CD4-positive, alpha-beta T cell treated with Interleukin-17A for 1 hour (primary cell): ENCODE data around the gene RSPH9.
"Not testable (repeated sequence)": the region's sequence is repeated elsewhere in the genome, so short reads cannot be mapped to it uniquely, and the experiment has no call there.

Experiments
- DNase-seq: peaks from one replicate; pipeline ENCODE4 v3.0.0-alpha.2; 2020

The RSPH9 gene

DNA sequence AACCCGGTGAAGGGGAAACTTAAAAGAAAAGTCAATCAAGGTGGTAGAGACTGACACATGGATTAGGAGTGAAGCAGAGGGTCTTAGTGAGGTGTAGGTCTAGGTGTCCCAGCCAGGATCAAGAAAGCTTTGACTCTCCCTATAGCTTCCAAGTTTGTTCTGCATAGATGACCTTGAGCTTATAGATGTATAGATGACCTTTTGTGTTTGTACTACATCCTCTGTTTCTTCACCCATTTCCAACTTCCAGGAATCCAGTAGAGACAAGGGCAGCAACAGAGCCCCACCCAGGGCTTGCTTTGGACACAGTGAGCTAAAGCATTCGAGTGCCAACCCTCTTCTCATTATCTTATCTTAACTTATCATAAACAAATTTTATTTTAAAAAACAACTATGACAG, 44.6 kb downstream of the RSPH9 start:
- no peak for DNase-seq

DNA sequence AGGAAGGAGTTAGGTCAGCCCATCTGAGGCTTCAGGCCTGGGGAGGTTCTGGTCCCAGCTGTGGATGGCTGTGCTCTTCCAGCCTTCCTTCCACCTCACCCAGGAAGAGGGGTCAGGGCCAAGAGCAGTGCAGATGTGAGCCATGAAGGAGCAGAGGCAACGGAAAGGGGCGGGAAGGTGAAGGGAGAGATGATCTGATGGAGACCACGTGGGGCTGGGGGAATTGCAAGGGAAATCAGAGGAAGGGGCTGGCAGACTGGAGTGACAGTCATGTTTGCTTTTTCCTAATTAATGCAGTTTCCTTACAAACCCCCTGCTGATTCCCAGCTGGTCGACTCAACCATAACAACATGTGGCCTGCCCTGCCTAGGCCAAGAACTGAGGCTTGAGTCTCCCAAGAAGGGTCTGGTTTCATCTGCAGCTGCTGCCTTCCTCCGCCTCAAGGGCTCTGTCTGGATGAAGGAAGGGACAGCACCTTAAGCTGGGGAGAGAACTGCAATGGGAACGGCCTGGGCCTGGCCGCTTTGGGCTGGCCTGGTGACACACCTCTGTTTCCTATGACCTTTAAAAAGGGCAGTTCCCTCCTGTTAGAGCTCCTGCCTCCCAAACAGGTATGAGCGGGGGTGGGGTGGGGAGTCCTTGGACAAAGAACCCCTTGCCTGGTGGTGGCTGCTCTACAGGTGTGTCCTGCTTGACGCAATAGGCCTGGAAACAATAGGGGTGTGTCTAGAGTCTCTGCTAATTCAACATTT, 50.6 kb downstream of the RSPH9 start:
- no peak for DNase-seq

DNA sequence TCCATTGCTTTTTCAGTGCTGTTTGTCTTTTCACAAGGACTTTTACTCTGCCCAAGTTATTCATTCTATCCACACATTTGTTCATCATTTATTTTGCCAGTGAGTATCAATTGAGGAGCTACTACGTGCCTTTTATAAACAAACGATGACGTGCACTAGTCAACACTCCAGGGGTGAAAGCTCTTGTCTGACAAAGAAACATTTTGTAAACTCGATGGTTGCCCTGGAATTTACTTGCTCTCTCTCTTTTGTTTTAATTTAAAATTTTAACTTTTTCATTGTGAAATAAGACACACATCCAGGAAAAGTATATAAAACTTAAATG, 51.1 kb downstream of the RSPH9 start:
- DNase-seq: no peak

DNA sequence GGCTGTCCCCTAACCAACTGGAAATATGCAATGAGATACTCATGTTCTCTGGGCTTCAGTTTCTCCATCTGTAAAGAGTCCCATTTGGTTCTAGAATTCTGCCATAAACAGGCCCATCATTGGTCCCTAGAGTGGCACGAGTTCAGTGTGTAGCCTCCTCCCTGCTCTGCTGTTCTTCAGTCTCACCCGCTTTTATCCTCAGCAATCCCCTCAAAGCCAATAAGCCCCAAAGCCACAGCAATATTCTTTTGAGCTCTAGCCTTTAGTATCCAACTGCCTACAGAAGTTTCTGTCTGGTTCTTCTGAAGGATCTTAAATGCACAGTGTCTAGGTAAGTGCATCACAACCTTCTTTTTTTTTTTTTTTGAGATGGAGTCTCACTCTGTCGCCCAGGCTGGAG, 52.6 kb downstream of the RSPH9 start:
- DNase-seq: no peak

DNA sequence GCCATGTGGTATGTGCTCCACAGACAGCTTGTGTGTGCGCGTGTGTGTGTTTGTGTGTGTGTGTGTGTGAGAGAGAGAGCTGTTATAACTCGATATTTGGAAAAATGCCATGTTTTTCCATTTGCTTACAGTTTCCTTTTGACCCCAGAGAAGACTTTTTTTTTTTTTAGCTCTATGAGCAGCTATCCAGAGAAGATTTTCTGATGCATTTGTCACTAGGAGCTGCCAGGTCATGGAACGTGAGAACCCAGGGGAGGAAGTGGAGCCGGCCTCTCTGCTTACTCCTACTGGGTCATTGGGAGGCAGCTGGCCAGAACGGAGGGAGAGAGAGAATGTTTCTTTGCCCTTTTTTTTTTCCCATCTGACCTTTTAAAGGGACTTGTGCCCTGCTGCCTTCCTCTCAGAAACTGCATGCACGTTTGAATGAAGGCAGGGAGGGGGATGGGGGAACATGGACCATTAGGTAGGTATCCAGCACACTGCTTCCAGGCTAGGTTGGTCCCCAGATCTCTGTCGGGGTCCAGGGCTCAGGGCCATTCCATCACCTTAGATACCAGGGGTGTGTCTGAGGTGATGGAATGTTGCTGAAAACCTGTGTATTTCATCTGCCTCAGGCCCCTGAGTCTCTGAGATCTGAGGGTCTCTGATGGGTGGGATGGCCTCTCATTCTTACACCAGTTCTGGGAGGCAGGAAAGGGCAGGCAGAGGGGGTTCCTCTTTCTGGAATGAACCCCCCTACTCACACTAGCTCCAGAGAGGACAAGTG, 53.9 kb downstream of the RSPH9 start:
- no peak for DNase-seq

DNA sequence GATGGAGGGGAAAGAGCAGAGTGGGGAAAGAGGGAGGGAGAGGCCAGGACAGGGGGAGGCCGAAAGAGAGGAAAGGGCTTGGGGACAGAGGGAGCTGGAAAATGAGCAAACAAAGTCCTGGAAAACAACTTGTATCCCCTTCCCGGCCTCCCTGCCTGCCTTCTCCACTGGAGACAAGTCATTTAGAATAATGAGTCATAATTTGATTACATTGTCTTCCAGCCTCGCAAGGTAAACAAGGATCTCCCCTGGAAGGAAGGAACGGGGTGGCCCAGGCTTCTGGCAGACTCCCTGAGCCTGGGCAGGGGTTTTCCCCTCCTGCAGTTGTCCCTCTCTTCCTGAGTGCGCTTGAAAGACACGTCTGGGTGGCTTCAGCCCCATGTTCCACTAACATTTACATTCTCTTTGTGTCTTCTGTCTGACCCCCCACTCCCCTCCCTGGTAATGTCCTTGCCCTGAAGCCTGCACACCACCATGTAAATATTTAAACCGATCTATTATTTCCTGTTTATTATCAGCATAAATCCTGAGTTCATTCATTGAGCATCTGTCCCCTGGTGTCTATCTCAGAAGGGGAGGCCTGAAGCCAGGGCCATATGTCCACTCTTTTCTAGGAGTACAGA, 54.8 kb downstream of the RSPH9 start:
- no peak for DNase-seq

DNA sequence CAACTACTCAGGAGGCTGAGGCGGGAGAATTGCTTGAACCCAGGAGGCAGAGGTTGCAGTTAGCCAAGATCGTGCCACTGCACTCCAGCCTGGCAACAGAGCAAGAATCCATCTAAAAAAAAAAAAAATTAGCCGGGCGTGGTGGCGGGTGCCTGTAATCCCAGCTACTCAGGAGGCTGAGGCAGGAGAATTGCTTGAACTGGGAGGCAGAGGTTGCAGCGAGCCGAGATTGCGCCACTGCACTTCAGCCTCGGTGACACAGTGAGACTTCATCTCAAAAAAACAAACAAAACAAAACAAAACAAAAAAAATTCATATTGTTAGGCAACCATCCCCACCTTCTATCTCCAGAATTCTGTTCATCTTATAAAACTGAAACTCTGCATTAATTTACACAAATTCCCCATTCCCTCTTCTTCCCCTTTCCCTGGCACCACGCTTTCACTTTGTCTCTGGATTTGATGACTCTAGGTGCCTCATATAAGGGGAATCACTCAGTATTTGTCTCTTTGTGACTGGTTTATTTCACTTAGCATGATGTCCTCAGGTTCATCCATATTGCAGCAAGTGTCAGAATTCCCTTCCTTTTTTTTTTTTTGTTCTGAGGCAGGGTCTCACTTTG, 56.2 kb downstream of the RSPH9 start:
- not testable (repeated sequence) for DNase-seq

DNA sequence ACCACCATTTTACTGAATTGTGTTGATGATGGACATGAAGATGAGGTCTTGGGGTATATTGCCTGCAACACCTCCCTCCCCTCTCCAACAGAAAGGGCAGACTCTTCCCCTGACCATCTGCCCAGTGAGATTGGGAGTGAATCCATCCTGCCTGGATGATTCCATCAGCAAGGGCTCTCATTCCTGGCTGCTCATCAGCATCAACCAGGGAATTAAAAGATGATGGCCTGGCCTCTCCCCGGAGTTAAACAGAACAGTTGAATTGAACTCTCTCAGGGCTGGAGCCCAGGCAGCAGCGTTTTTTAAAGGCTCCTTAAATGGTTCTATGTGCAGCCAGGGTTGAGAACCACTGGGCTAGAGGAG, 57.3 kb downstream of the RSPH9 start:
- no peak for DNase-seq

DNA sequence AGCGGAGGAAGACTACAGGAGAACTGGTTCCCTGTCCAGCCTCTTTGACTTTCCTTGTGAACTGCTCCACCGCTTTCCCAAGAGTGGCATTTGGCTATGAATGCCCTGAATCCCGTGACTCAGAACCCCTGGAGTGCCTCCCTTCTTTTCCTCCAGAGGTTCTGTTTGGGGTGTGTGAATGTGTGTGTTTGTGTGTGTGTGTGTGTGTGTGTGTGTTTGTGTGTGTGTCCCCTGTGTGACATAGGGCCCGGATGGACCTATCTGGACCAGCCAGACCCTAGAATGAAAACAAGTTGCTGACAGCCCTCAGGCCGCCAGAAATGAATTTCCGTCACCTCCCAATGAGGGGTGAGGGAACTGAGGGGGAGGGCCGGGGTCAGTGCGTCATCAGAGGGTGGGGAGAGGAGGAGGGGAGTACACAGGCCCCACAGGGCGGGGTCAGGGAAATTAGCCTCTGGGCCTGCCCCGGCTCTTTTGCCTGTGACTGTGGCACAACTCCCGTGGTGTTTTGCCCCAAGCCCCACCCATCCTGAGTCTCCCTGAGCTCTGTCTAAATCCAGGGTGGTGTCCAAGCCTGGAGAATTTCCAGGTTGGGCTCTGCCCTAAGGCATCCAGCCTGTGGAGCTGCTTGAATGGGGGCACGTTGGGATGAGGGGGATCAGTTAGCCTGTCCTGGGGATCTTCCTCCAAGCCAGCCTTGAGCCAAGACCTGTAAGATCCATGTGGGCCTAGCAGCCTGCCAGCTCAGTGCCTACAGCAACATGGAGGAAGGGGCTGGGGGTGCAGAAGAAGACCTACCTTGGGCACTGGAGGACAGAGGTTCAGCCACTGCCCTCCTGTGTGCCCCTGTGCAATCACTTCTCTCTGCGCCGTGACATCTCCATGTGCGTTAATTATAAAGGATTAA, 58.0 kb downstream of the RSPH9 start:
- DNase-seq: peak; percentile 16

DNA sequence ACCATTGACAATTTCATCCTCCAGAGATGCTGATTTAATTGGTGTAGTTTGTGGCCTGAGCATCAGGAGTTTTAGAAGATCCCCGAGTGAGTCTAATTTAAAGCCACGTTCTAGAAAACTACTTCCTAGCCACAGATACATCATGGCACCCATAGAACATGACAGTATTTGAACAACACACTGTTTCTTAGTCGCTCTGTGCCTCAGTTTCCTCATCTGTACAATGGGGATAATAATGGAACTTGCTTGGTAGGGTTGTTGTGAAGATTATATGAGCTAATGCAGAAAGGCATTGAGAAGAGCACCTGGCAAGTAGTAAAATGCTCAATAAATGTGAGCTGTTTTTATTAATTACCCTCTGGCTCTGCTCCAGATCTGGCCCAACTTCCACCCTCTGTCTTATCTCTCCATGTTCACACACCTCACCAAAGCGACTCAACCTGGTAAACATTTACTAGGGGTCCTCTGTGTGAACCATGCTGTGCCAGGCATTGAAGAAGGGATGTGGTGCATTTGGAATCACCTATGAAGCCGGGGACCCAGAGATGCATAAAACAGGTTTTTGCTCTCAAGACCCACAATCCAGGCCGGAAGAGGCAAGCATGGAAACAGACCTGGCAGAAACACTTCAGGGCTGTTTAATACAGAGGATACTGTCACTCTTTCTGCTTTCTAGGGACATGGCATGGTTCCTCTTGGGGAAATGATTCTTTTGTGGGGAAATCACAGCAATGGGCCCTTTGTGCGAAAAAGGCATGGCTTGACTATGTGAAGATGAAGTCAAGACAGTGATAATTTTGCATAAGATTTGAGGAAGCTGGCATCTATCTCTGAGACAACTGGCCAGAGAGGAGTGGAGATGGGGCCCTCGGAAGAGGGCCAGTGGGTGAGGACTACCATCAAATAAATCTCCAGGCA, 58.9 kb downstream of the RSPH9 start:
- DNase-seq: no peak

DNA sequence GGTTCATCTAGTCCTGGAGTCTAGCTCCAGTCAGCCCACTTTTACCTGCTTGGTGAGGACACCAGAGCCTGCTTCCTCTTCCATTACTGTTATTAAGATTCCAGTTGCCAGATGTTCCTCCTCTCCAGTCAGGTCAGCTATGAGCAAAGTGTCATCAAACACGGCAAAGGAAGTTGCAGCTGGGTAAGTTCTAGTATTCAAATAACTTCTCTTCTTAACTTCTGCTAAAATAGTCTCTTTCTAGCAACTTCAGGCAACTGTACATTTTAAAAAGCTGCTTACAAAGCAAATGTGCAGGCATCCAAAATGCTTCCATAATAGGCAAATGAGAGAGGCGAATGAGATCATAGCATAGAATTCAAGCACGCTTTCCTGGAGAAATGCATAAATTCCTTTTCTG, 61.2 kb downstream of the RSPH9 start:
- no peak for DNase-seq

DNA sequence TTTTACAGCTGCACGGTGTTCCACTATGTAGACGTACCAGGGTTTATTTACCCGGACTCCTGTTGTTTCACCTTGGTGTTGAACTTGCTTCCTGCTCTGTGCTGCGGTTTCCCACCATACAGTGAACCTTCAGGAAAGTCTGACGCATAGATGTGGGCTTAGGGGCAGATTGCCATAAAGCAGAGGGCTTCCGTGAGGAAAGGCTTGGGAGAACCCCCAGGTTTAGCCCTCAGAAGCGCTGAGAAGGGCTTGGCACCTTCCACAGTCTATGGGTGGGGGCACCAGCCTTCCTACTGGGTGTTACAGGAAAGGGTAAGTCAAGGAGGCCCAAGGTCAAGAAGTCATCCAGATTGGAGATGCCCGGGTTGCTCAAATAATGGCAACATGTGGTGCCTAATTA, 62.0 kb downstream of the RSPH9 start:
- no peak for DNase-seq

DNA sequence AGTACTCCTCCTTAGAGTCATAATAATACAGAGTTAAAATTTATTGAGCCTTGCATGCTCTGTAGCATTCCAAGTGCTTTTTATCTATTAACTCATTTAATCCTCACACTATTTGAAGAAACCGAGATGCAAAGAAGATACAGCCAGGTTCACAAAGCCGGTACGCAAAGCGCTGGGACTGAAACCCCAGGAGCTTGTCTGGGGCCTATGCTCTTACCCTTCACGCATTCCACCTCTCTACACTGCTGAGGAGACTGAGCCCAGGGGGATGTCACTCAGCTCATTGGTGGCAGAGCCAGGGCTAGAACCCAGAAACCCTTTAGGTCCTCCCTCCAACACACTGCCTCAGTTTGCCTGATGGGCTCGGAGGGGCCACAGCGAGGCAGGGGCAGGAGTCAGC, 62.4 kb downstream of the RSPH9 start:
- DNase-seq: no peak

DNA sequence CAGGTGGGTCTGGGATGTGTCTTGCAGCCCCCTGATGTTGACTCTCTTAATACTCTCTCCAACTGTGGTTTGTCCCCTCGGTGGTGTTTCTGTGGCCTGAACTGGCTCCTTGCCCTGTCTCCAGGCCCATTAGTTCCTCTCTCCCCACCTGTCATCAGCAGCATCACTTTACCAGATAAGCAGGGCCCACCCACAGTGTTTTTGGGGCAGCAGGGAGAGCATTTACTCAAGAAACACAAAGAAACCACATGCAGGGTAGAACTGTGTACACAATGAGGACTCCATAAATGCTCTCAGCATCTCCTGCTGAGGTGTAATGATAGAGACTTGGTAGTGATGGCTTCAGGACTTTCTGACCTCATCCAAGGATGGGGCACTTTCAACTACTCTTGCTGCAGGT, 62.9 kb downstream of the RSPH9 start:
- no peak for DNase-seq

DNA sequence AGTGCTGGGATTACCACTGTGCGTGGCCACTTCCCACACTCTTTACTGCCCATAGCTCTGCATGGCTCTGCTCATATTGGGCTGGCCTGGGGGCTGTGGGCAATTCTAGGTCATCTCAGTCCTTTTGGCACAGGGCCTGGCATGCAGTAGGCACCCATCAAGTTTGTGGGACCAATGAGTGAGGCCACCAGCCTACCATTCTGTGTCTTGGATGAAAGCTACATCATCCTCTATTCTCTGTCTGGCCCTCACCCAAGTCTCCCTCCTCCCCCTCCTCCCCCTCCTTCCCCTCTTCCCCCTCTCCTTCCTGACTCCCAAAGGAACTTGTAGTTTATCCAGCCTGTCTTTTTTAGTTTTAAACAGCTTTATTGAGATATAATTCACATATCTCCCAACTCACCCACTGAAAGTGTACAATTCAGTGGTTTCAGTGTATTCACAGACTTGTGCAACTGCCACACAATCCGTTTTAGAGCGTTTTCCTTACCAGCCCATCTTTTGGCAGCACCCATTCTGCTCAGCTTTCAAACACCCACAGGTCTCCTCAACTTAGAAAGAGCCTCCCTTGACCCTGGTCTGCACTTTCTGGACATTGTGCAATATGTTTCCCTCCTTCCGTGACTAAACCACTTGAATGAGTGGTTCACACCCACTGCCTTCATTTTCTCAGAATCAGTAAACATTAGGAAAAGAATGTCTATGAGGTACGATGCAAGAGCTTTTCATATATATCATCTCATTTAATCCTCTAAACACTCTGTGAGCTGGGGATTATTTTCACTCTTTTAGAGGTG, 64.2 kb downstream of the RSPH9 start:
- no peak for DNase-seq

DNA sequence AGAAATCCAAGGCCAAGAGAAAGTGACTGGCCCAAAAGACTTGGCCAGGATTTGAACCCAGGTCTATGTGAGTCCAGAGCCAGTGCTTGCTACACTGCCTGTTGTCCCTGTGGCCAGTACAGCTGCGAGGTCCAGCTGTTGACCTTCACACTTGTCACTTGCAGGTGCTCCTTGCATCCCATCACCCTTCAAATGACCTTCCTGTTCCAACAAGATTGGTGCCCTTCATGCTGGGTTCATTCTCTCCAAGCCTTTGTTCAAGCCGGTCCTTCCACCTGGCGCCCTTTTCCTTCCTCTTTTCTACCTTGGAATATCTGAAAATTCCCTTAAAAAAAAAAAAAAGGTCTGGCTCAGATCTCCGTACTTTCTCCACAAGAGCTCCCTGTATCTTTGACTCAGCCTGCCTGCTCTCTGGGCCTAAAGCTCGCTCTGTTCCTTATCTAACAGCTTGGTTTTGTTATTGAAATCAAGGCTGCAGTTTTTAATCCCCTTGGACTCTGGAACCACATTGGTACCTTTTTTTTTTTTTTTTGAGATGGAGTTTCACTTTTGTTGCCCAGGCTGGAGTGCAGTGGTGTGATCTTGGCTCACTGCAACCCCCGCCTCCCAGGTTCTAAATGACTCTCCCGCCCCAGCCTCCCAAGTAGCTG, 64.9 kb downstream of the RSPH9 start:
- DNase-seq: no peak

DNA sequence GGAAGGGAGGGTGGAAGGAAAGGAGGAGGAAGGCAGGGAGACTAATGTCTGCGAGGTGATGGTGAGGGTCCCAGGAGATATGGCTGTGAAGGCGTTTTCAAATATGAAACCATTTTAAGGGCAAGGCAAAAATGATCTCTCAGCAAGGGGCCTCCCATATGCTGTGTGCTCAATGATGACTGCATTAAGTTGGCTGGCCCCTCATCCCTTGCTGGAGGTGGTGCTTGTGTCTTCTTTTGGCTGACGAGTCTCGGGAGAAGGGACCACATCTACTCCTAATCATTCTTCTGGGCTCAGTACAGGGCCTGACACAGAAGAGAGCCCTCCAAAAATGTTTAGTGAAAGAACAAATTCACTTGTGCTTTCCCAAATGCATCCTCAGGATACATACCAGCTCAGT, 65.7 kb downstream of the RSPH9 start:
- DNase-seq: no peak

DNA sequence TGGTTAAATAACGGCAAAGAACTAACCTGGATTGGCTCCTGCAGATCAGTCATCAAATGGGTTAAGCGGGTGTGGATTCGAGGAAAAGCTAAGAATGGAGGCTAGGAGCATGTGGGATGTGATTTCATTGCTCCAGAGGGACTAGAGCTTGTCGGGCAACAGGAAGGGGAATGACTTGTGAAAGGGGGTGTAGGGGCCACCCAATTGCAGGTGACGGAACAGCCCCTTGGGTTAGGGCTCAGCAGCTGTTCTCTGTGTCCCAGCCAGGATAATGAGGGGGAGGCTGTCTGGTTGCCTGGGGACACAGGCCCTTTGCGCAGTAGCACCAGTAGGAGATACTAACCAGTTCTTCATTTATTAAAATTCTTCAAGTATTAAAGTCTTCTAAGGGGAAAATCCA, 67.7 kb downstream of the RSPH9 start:
- DNase-seq: no peak

DNA sequence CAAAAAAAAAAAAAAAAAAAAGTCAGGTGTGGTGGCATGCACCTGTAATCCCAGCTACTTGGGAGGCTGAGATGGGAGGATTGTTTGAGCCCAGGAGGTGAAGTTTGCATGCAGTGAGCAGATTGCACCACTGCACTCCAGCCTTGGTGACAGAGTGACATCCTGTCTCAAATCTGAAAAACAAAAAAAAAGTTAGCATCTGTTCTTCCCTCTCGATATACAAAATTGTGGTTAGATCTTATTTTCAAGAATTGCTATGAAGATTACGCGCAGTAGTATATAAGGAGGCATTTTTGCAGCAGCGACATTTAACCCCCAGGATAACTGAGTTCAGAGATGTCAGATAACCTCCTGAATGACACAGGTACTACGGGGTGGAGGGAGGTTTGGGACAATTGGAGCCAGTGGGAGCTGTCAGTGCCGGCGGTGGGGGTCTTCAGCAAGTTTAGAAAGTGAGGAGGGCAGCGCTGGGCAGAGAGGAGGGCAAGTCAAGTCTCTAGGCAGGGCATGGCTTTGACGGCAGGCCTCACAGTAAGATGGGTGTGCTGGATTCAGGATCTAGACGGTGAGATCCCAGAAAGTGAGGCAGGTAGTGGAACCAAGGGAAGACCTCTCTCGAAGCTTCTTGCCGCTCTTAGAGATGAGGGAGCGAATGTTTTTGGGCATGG, 68.9 kb downstream of the RSPH9 start:
- DNase-seq: no peak
